SKM-1 treated with dmso at 0.1 percent for 144 hours (cell line): ENCODE results near the gene TMEM91.

Experiments
- DNase-seq: peaks from one replicate; lab custom pipeline; 2025; ENCODE audit not compliant: unreplicated experiment; lab: John Stamatoyannopoulos, UW

Gene TMEM91

GRCh38 chr19:41427647-41428480, 51.5 kb downstream of the TMEM91 start:
- peak; percentile 53 for DNase-seq

GRCh38 chr19:41428481-41428859, 52.1 kb downstream of the TMEM91 start:
- no peak for DNase-seq

DNA sequence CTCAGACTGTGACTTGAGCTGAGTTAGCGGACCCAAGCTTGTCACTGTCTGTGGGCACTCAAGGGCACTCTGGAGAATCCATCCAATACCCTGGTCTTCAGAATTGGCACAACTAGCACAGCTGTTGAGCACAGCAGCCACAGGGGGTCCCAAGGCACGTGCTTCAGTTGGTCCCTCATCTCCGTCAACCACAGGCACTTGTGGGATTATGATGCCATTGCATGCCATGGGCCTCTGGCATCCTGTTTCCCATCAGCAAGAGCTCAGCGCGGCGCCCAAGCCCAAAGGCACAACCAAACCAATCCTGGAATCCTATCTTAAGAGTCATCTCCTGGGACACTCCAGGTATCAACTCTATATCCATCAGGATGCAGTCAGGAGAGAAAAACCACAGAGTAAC, 54.6 kb downstream of the TMEM91 start:
- DNase-seq = no peak

DNA sequence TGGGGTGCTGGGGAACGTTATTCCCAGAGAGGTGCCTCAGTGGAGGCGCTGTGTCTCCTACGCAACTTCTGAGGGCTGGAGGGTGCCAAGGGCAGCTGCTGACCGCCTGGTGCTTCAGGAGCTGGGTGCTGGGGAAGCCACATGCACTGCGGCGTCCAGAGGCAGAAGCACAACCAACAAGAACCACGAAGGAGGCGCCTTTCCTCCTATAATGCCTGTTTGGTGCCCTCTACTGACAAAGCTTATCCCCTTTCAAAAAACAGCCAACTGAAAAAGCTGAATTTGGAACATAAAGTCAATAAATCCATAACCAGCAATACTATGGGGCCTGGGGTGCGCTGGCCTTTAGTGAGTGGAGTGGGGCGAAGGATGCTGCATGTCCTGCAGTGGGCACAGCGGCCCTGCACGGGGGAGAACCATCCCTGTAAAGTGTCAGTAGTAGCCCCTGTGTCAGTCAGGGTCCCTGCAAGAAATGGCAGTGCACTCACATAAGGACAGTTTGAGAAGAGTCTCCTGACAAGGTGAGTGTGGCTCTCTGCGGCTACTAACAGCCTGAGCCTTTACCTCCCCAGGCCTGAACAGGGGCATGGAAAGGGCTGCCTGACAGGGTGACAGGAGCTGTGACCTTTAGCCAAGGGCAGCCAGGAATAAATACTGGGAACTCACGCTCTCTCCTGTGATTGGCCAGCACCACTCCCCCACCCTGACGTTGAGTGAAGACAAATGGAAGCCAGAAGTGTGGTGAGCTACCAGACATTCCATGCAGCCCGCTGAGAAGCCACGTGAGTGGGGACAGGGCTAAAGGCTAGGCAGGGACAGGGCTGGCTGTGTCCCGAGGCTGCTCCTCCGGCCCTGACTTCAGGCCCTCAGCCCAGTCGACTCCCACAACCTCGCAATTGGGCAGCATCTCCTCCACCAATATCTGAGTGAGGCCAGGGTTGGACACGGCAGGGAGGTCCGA, 55.4 kb downstream of the TMEM91 start:
- DNase-seq = peak; percentile 33

- no peak for DNase-seq
These were observed 56.8 kb downstream of the TMEM91 start for GRCh38 chr19:41433171-41433570.
